NCI-H748 (cell line): ENCODE measurements around the gene PNMA6E.
A peak's percentile ranks its signal among the peaks of the same experiment; 100 is the strongest.

Experiments used
- DNase-seq: peaks from one replicate; lab custom pipeline; 2025; ENCODE audit not compliant: unreplicated experiment; lab: John Stamatoyannopoulos, UW

PNMA6E gene

GRCh38 chrX:153435845-153436244, 34.7 kb upstream of the PNMA6E start:
- no peak for DNase-seq

DNA sequence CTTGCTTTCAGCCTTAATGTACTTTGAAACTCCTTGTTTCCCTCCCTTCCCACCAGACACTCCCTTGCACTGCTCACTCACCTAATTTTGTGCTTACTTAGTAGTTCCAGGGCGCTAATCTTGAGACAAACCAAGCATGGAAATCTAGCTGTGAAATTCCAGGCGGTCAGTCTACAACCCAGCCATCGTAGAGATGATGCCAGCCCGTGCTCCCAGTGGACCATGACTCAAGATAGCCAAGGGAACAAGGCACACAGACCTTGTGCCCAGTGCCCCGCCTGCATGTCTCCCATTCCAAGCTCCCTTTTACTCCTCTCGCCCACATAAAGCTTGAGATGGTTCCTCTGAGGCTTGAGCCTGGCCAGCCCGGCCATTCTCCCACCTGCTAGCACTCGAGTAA, 33.7 kb upstream of the PNMA6E start:
- no peak for DNase-seq

DNA sequence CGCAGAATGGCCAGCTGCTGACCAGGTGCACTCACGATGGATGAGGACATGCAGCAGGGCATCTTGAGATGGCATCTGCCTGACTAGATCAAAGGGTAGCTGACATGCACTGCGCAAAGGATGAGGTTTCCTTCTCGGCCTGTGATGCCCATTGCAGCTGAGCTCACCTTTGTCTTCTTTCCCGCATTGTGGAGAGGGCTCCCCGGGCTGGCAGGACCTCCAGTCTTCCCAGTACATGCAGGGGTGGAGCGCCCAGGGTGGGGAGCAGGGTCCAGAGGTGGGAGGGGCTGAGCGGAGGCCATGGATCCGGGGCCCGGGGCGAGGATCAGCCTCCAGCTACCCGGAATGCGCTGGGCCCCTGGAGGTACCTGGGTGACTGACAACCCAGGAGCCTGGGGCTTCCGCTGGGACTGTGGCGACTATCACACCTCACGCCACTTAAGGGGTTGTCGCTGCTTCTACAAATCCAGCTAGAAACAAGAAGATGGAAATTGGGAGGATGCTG, 32.7 kb upstream of the PNMA6E start:
- DNase-seq, result no peak

DNA sequence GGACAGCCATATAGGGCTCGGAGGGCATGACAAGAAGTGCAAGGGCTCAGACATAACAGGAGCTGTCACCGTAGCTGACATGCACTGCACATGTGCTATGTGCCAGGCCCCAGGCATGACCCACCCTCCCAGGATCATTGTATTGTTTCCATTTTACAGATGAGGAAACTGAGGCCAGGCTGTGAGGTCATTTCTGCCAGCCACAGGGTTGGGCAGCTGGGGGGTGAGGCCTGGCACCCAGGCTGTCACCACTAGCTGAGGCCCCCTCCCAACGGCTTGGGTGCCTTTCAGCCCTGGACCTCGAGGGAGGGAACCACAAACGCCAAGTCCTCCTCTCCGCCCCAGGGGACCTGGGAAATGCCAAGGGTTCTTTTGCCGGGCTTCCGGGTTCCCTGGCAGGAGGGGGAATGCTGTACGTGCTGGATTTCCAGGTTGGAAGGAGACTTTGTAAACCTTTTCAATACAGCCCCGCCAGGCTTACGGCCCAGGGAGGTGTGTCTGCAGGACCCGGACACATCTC, 32.1 kb upstream of the PNMA6E start:
- DNase-seq, result no peak

GRCh38 chrX:153430796-153431195, 29.6 kb upstream of the PNMA6E start:
- DNase-seq, result no peak

DNA sequence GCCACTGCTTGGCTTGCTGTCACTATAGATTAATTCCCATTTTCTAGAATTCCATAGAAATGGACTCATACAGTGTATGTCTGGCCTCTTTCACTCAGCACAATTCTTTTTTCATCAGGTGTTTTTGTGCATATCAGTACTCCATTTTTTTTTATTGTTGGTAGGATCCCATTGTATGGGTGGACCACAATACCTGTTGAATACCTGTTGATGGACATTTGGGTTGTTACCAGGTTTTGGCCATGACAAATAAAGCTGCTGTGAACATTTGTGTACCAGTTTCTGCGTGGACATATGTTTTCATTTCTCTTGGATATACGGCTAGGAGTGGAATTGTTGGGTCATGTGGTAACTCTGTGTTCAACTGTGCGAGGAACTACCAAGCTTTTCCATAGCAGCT, 25.1 kb upstream of the PNMA6E start:
- DNase-seq, result no peak

- no peak for DNase-seq
These were observed 22.5 kb upstream of the PNMA6E start for GRCh38 chrX:153423652-153424051.

DNA sequence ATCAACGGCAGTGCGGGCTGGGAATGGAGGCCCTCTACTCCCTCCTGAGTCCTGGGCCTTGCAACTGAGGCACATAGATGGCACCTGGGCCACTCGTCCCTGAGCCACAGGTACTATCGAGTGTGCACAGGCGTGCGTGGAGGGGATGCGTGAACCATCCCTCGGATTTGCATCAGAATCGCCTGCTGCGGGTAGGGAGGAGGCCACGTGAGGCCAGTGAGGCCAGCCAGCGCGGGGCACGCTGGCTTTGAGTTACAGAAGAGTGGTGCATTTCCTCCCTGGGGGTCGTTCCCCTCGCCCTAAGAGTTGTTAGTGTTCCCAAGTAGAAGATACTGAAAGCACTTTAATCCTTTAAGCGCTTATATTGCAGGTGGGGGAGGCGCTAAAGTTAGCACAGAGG, 20.7 kb upstream of the PNMA6E start:
- no peak for DNase-seq

- no peak for DNase-seq
These were observed 19.9 kb upstream of the PNMA6E start for GRCh38 chrX:153420851-153421599.

GRCh38 chrX:153417637-153418036, 16.5 kb upstream of the PNMA6E start:
- DNase-seq, result no peak

- peak; percentile 9 for DNase-seq
These were observed 15.8 kb upstream of the PNMA6E start for GRCh38 chrX:153416781-153417450.

DNA sequence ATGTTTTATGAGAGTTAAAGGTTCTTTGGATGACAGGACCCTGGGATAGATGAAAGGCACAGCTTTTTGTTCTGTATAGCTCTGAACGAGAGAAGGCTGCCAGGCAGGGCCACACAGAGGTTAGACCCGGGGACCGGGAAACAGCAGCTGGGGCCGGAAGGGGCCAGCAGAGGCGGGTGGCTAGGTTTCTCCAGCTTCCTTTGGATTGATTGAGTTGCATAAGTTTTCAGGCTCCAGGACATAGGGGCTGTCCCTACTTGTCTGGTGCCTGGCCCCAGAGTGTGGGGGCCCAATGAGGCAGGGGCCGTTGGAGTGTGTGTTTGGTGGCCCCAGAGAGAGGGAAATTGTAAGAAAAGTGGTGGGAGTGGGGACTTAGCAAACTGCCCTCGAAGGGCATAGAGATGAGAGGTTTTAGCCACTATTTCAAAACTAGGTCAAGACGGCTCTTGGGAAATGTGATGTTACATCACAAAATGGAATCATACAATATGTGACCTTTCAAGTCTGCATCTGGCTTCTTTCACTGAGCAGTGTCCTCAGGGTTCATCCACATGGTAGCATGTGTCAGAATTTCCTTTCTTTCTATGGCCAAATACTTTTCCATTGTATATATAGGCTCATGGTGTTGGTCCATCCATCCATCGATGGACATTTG, 13.8 kb upstream of the PNMA6E start:
- no peak for DNase-seq

DNA sequence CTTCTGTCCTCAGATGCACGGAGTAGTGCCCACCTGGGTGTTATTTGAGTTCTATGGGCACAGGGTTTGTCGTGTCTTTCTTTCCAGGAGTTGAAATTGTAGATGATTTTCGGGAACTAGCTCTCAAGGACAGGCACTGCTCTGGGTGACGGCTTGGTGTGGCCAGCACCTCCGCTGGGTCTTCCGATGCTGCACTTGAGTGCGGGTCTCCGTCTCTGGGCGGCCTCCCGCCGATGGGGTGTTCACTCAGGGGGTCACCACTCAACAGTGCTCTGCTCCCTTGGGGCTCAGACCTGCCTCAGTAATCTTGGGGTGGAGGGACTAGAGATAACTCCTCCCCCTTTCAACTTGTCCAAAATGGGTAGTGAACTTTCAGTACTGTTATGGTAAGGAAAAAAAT, 12.6 kb upstream of the PNMA6E start:
- DNase-seq, result no peak

DNA sequence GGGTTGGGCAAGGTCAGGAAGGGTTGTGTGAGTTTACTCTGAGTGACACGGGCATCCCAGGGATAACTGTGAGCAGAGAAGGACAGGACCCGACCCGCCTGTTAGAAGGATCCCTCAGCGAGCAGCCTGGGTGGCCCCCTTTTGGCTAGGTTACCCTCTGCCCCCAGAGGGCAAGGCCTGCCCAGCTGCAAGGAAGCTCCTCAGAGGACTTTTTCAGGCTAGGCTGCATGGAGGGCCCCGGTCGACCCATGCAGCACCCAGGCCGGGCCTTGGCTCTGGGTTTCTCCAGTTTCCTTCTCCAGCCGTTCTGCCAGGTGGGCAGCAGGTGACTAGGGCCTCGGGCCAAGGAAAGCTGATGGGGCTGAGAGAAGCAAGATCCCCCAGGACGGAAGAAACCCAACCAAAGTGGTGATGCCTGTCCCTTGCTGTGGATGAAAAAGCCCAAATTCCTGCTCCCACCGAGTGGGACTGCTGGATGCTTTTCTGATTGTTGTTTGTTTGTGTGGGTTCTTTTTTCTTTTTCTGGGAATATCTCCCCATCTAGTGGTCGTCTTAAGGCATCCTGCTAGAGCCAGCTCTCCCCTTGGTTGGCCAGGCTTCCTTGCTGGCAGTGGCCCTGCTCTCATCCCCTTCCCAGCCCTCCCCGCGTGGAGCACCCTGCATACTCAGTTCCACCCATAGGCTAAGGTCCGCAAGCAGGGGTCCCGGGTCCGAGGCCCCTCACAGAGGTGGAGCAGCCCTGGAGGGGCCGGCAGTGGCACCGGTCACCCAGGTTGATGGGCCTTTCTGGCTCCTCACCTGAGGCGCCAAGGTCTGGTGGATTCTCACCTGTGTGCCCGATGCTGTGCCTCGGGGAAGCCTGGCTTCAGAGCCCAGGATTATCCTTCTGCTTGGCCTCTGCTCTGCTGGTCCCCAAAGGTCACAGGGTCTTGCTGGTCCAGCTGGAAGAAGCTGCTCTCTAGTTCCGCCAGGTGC, 11.9 kb upstream of the PNMA6E start:
- no peak for DNase-seq

GRCh38 chrX:153411988-153412574, 10.9 kb upstream of the PNMA6E start:
- DNase-seq, result peak; percentile 53

DNA sequence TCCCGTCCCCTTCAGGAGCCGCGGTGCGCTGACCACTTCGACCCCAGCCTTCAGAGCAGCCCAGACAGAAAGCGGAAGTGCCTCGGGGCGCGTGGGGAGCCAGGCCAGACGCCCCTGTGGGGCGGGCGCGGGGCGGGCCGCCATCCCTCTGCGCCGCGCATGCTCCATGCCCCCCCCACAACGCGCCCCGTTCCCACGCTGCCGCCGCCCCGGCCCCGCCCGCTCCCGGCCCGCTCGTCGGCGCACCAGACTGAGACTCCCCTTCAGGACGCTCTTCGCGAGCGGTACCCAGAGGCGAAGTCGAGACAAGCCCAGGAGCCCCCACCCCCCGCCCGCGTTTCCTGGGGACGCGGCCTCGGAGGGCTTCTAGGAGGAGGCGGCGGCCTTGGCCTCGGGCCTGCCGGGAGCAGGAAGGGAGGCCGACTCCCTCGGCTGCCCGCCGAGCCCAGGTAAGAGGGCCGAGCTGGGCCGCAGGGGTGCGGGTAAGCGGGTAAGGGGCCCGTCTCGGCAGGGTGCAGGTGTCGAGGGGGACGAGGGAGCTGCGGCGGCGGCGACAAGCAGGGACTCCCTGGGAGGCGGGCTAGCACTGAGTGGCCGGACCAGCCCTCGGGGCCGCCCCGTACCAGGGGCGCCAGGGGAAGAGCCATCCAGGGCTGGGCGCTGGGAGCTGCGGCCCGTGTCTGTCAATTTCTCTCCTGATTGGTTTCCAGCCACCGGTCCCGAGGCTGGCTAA, 10.3 kb upstream of the PNMA6E start, which contains the start of gene ZFP92:
TSS of gene ZFP92 (plus strand) at position 218 of the 733 bp plus-strand sequence. CDS start 6,851 bp downstream, outside the sequence.
- DNase-seq, result peak; percentile 14

GRCh38 chrX:153410888-153411254, 9.7 kb upstream of the PNMA6E start:
- no peak for DNase-seq

GRCh38 chrX:153410373-153410772, 9.2 kb upstream of the PNMA6E start:
- no peak for DNase-seq

DNA sequence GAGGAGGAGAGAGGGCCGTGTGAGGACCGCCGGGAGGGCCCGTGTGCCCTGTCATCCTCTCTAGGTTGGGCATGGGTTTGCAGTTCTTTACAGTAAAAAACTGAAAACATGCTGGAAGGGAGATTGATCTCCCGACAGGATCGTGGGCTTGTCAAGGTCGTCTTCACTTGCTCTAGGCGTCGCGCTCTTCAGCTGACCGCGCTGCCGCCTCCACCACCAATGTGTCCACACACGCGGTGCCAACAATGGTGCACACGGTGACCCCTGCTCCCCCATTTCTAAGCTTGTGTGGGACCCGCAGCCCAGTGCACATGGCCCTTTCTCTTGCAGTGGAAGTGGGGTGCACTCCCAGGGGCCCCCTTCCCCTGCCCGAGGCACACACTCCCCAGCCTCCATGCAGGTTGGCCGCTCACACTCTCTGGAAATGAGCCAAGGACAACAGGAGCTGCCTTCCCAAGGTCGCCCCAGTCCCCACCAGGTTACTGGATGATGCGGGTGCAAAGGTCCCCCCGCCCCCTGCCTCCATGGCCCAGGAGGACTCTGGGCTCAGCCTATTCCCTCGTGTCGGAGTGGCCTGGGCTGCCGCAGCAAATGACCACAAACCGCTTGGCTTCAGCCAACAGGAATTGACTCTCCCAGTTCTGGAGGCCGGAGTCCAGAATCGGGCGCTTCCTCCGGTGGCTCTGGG, 8.4 kb upstream of the PNMA6E start:
- DNase-seq, result no peak
